Testis (tissue), 3 donors: Measurements from ENCODE around the gene UBASH3A. TPM values are rescaled to one million over a fixed set of nuclear protein-coding genes. Genes with fewer than 3 reads are reported as not detected.

Source experiments
- DNase-seq: peaks from one replicate; pipeline ENCODE4 v3.0.0-alpha.2; 2019
- H3K27ac ChIP-seq, 2 donors: fragments of 200-600 bp; sonication (generic); one replicate each; pipeline ENCODE4 v1.5.1; 2019
- H3K27me3 ChIP-seq: fragments of 200-600 bp; sonication (generic); one replicate; pipeline ENCODE4 v1.5.1; 2019
- H3K36me3 ChIP-seq: fragments of 200-600 bp; sonication (generic); one replicate; pipeline ENCODE4 v1.5.1; 2017; ENCODE audit warnings: low read depth; ENCODE audit errors: missing control alignments
- H3K4me1 ChIP-seq: fragments of 200-600 bp; sonication (generic); one replicate; pipeline ENCODE4 v1.5.1; 2019
- H3K4me3 ChIP-seq, 2 donors: fragments of 200-600 bp; sonication (generic); one replicate each; pipeline ENCODE4 v1.5.1; 2017 to 2019
- H3K9me3 ChIP-seq: fragments of 200-600 bp; sonication (generic); one replicate; pipeline ENCODE4 v1.5.1; 2017
- CTCF ChIP-seq, 3 experiments: fragments of 450-650 bp in 2 of 3; fragments of 200-600 bp in 1 of 3; sonication (generic) in 1 of 3; IDR thresholded peaks; one replicate each; pipeline ENCODE4 v1.5.1; 2016 to 2019; ENCODE audit warnings: antibody characterized with exemption in 3 of 3, mild to moderate bottlenecking in 2 of 3, moderate library complexity in 1 of 3
- POLR2A ChIP-seq: fragments of 450-650 bp; IDR thresholded peaks from one replicate; pipeline ENCODE4 v1.6.1; 2017; ENCODE audit warnings: antibody characterized with exemption, mild to moderate bottlenecking, moderate library complexity
- WGBS, 2 donors: methylation state at CpG; one replicate each; pipeline ENCODE4 v1.1.5; 2018; 5-methylcytosine and 5-hydroxymethylcytosine counted together
- intact Hi-C: fragments of 100-400 bp; cut with DNase I; formaldehyde crosslinking; loops from one replicate; pipeline ENCODE4 v1.15.1; 2023; ENCODE audit warnings: low total_unique reads
- polyA plus RNA-seq: library from polyadenylated mRNA; stranded (reverse); fragments of 350-450 nt; fragmentation: Illumina TruSeq; extraction: RNeasy Lipid Tissue Mini Kit (QIAGEN cat#74804); gene quantifications from one replicate; pipeline ENCODE4 v1.2.3, GENCODE V29; 2014; ENCODE audit warnings: low read depth, low replicate concordance; ENCODE audit not compliant: insufficient read depth
- total RNA-seq, 2 donors: library from RNA; depleted of rRNA; stranded (reverse); fragments of >200 nt; gene quantifications; one replicate each; pipeline ENCODE4 v1.2.3, GENCODE V29; 2016

UBASH3A gene
- total and polyA plus RNA-seq, 3 donors from 2014 or later: 0.39 to 1.4 (median 0.40) TPM

DNA sequence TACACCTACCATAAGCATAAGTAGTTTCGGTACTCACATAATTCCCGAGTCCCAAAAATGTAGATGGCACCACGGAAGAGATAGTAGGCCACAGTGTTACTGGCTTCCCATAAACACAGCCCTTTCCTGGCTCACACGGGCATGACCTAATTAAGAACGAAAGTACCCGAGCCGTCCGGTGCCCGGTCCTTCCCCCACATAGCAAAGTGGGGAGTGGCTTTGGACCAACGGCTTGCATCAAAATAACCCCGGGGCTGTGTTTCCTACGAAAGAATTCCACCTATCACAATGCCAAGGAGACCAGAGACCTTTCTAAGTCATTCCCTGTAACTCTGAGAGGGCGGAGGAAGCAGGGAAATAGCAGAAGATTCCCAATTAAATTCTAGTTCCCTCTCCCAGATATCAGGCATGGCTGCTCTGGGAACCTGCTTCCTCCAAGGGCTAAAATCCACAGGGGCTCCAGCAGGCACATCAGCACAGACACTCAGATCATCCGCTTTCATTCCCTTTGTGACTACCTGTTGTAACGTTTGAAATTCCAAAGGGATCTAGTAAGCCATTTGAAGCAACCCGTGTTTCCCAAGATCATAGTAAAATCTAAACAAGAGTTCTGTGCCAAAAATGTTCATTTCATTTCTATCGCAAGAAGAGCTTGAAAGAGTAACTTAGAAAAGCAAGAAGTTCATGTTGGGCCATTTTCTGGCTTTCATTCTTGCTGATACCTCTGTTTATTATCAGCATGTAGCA lies 7.6 kb upstream of the UBASH3A start, which contains the start of gene TMPRSS3:
Gene TMPRSS3 (minus strand): TSS at position 148 of the 747 bp plus-strand sequence. CDS start 635 bp downstream, outside the sequence.
- TF ChIP-seq POLR2A (no peak), CTCF (IDR thresholded peaks at IDR 0.05) (no peak)
- WGBS, 2 donors: 72 to 75% methylated on average over 17 of the region's 17 CpGs
- H3K4me3 ChIP-seq: no peak within 1 kb of the TSS
- no peak within 1 kb of the TSS for H3K27ac ChIP-seq
- no peaks in the 10 kb centered on the region for H3K4me1 ChIP-seq
- no peaks in the 10 kb centered on the region for H3K36me3 ChIP-seq
- intact Hi-C loops: no loop called here
- H3K27me3 ChIP-seq: no peaks in the 10 kb centered on the region
- no peak for DNase-seq
- H3K9me3 ChIP-seq: no peaks in the 10 kb centered on the region

DNA sequence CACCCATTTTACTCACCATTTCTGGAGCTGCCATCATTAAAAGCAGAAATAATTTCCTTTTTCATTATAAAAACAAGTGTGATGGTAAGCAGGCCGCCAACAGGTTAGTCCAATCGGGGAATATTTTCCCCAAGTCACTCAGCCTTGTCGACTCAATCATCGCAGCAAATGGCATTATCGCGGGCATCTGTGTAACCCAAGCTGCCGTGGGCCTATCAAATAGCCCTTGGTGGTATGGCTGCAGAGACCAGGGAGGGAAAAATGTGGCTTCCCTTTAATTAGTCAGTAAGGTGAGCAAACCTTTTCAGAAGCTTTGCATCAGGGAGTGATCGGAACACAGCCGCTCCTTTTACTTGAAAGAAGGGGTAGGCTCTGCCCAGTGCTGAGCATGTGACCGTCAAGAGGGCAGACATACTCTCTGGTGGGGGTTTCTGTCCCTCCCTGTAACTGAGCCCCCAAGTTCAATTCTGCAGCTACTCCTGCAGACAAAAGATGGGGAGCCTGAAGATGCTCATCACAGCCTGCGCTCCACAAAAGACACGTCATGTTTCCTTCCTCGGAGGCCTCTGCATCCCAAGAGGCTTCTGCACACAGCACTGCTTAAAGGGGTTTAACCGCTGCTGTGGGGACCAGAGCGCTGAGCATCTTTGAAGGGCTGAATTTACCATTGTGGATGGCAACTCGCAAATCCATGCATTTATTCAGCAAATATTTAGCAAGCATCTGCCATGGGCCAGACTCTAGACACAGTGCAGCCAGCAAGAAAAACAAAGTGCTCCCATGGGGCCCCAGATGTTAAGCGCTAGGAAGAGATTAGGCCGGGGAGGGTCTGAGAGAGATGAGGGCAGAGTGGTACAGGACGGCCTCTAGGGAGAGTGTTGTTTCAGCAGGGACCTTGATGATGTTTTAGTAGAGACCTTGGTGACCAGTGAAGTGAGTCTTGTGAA lies 6.6 kb upstream of the UBASH3A start:
- Histone ChIP-seq H3K4me1 (no peaks in the 10 kb centered on the region), H3K27ac (no peak overlapping the region), H3K9me3 (no peaks in the 10 kb centered on the region), H3K4me3 (no peak overlapping the region), H3K27me3 (no peaks in the 10 kb centered on the region), H3K36me3 (no peaks in the 10 kb centered on the region)
- intact Hi-C loops: no loop called here
- 84 to 87% methylated on average over 16 to 19 of the region's 19 CpGs for WGBS, 2 donors
- DNase-seq: no peak
- TF ChIP-seq CTCF (IDR thresholded peaks at IDR 0.05) (no peak), POLR2A (no peak)

DNA sequence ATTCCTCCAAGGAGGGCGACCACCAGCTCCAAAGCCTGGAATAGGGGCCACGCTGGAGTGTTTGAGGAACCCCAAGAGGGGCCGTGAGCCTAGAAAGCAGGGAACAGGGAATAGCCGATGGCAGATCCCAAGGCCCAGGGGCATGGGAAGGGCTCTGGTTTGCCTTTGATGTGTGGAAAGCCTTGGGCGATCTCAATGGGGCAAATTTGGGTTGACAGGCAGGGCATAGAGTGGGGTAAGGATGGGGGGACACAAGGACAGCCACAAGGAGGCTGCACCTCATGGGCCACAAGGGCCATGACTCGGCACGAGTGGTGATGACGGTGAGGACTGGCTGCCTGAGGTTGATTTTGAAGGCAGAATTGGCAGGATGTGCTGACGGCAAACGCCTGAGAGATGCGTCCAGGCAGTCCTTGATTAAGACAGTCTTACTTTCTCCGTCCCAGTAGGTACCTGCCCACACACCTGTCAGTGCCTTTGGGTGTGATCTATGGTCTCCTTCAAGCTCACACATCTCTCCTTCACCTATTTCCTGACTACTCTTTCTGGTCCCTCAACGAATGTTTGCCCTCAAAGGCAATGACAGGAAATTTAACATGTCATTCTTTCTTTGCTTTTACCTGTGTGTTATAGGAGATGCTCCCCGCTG lies 5.8 kb upstream of the UBASH3A start:
- 90 to 92% methylated on average over 14 of the region's 14 CpGs for WGBS, 2 donors
- H3K4me3 ChIP-seq: no peak overlapping the region
- DNase-seq: no peak
- intact Hi-C loops: no loop called here
- no peaks in the 10 kb centered on the region for H3K4me1 ChIP-seq
- no peaks in the 10 kb centered on the region for H3K36me3 ChIP-seq
- no peaks in the 10 kb centered on the region for H3K9me3 ChIP-seq
- no peak overlapping the region for H3K27ac ChIP-seq
- no peaks in the 10 kb centered on the region for H3K27me3 ChIP-seq
- TF ChIP-seq POLR2A (no peak), CTCF (IDR thresholded peaks at IDR 0.05) (no peak)

DNA sequence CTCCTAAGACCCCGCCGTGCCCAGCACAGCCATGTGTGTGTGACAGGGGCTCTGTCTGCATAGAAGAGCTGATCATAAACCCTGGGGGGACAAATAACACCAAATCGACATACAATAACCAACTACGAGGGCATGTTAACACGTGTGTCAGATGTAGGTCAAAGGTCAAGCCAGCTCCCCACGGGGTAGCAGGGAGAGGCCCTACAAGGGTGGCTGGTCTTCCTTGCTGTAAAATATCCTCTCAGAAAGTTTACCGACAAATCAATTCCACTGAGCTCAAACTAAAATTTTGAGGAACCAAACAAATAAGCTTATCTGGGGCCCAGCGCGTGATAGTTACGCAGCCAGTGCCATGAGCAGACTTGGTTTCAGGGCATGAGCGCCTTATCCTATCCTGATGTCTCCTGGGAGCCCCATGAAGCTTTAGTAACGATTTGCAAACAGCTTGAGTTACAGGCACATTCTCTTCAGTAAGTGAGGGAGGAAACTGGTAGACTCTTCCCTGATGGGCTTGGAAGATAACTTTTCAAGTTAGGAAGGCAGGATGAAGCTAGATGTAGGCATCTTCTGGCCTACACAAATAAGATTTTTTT lies 5.2 kb upstream of the UBASH3A start:
- intact Hi-C loops: no loop called here
- Histone ChIP-seq H3K27ac (no peak overlapping the region), H3K36me3 (no peaks in the 10 kb centered on the region), H3K4me3 (no peak overlapping the region), H3K9me3 (no peaks in the 10 kb centered on the region), H3K4me1 (no peaks in the 10 kb centered on the region), H3K27me3 (no peaks in the 10 kb centered on the region)
- TF ChIP-seq POLR2A: no peak
- no peak for TF ChIP-seq CTCF (IDR thresholded peaks at IDR 0.05)
- no peak for DNase-seq
- WGBS, 2 donors: 76 to 82% methylated on average over 9 to 12 of the region's 12 CpGs
